ENCODE measurements around the gene CLINT1. TPM values are rescaled to one million over a fixed set of nuclear protein-coding genes. Genes with fewer than 3 reads are reported as not detected.
"Not testable (repeated sequence)": the region's sequence is repeated elsewhere in the genome, so short reads cannot be mapped to it uniquely, and the experiment has no call there.

CLINT1 gene
- total and polyA plus RNA-seq, 9 donors, result 27.4 to 67.8 (median 50.3) TPM

GRCh38 chr5:157860898-157861890, 2.2 kb upstream of the CLINT1 start:
- Histone ChIP-seq H3K27me3 (no peaks in the 10 kb centered on the region), H3K27ac (no peak overlapping the region), H3K36me3 (no peaks in the 10 kb centered on the region), H3K4me3 (no peak overlapping the region), H3K4me1 (ENCODE audit: insufficient read depth) (peaks cover 3% of the 10 kb centered on the region), H3K9me3 (no peaks in the 10 kb centered on the region)
- DNase-seq, result no peak
- intact Hi-C loops (cut with DNase I), result no loop called here
- TF ChIP-seq EP300 (IDR thresholded peaks at IDR 0.05), result no peak
- no peak for TF ChIP-seq POLR2A (IDR thresholded peaks at IDR 0.05)
- TF ChIP-seq CTCF (IDR thresholded peaks at IDR 0.05), result no peak
- 68 to 77% (median 75%) methylated on average over 8 of the region's 8 CpGs for WGBS, 3 donors

- H3K4me3 ChIP-seq, result peak overlapping the region; percentile 92
- H3K27me3 ChIP-seq, result no peaks in the 10 kb centered on the region
- no peak for TF ChIP-seq POLR2A (IDR thresholded peaks at IDR 0.05)
- no peak for TF ChIP-seq CTCF (IDR thresholded peaks at IDR 0.05)
- TF ChIP-seq EP300 (IDR thresholded peaks at IDR 0.05), result no peak
- H3K36me3 ChIP-seq, result no peaks in the 10 kb centered on the region
- peaks cover 4% of the 10 kb centered on the region for H3K4me1 ChIP-seq (ENCODE audit: insufficient read depth)
- intact Hi-C loops (cut with DNase I), result loop anchor here in 1 of 4 donors (10.0 kb wide), 1 partner anchor 86 kb away; no protein-coding TSS in a partner anchor
- DNase-seq, result no peak
- no peaks in the 10 kb centered on the region for H3K9me3 ChIP-seq
- H3K27ac ChIP-seq, result peak overlapping the region; percentile 71 to 75
- WGBS, 3 donors, result 31 to 37% (median 32%) methylated on average over 9 to 10 of the region's 10 CpGs
These were observed 256 bp upstream of the CLINT1 start for GRCh38 chr5:157859227-157859575.

GRCh38 chr5:157857816-157858526, 974 bp downstream of the CLINT1 start:
- no peak for DNase-seq
- TF ChIP-seq POLR2A (IDR thresholded peaks at IDR 0.05) (no peak), CTCF (IDR thresholded peaks at IDR 0.05) (no peak)
- Histone ChIP-seq H3K27me3 (no peaks in the 10 kb centered on the region), H3K27ac (peak overlapping the region; percentile 71 to 75), H3K36me3 (no peaks in the 10 kb centered on the region), H3K4me1 (ENCODE audit: insufficient read depth) (peaks cover 4% of the 10 kb centered on the region), H3K9me3 (no peaks in the 10 kb centered on the region), H3K4me3 (peak overlapping the region; percentile 92)
- intact Hi-C loops (cut with DNase I), result loop anchor here in 1 of 4 donors (10.0 kb wide), 1 partner anchor 87 kb away; no protein-coding TSS in a partner anchor
- 1 to 3% (median 2%) methylated on average over 5 of the region's 5 CpGs for WGBS, 3 donors

- no peaks in the 10 kb centered on the region for H3K36me3 ChIP-seq
- intact Hi-C loops (cut with DNase I), result loop anchor here in 1 of 4 donors (10.0 kb wide), 1 partner anchor 89 kb away; no protein-coding TSS in a partner anchor
- H3K4me1 ChIP-seq (ENCODE audit: insufficient read depth), result peaks cover 4% of the 10 kb centered on the region
- peak; percentile 14 to 57 (median 34) for DNase-seq
- H3K27me3 ChIP-seq, result no peaks in the 10 kb centered on the region
- no peak overlapping the region for H3K4me3 ChIP-seq
- H3K27ac ChIP-seq, result no peak overlapping the region
- no peaks in the 10 kb centered on the region for H3K9me3 ChIP-seq
- WGBS, 3 donors, result 59 to 67% (median 66%) methylated on average over 10 of the region's 10 CpGs
- TF ChIP-seq EP300 (IDR thresholded peaks at IDR 0.05) (no peak), POLR2A (IDR thresholded peaks at IDR 0.05) (no peak), CTCF (IDR thresholded peaks at IDR 0.05) (peak in 2 of 3 donors; percentile 30 to 41)
These were observed 3.4 kb downstream of the CLINT1 start for GRCh38 chr5:157855404-157855994.

GRCh38 chr5:157853365-157853764, 5.6 kb downstream of the CLINT1 start:
- WGBS, 3 donors, result 95 to 97% (median 97%) methylated on average over 9 of the region's 9 CpGs
- H3K9me3 ChIP-seq; H3K36me3 ChIP-seq; H3K27me3 ChIP-seq; H3K4me3 ChIP-seq; DNase-seq; H3K4me1 ChIP-seq (ENCODE audit: insufficient read depth); H3K27ac ChIP-seq: not testable (repeated sequence)
- intact Hi-C loops (cut with DNase I), result loop anchor here in 1 of 4 donors (10.0 kb wide), 1 partner anchor 91 kb away; no protein-coding TSS in a partner anchor
